ENCODE results near the gene FAM13B.

The FAM13B gene

GRCh38 chr5:137899493-137899892, 133.4 kb downstream of the FAM13B start:
- no peak for TF ChIP-seq CTCF (IDR thresholded peaks at IDR 0.05; ENCODE audit: low read depth, low read length, missing control alignments)
- no peak for DNase-seq (ENCODE audit: low read depth)
- H3K4me3 ChIP-seq (ENCODE audit: low read depth, low read length): no peak overlapping the region

- H3K4me3 ChIP-seq (ENCODE audit: low read depth, low read length): no peak overlapping the region
- no peak for TF ChIP-seq CTCF (IDR thresholded peaks at IDR 0.05; ENCODE audit: low read depth, low read length, missing control alignments)
- no peak for DNase-seq (ENCODE audit: low read depth)
Measured at GRCh38 chr5:137896560-137896959, 136.3 kb downstream of the FAM13B start.

GRCh38 chr5:137894586-137894985, 138.3 kb downstream of the FAM13B start:
- no peak for DNase-seq (ENCODE audit: low read depth)
- no peak overlapping the region for H3K4me3 ChIP-seq (ENCODE audit: low read depth, low read length)
- TF ChIP-seq CTCF (IDR thresholded peaks at IDR 0.05; ENCODE audit: low read depth, low read length, missing control alignments): no peak

GRCh38 chr5:137891849-137892248, 141.0 kb downstream of the FAM13B start:
- H3K4me3 ChIP-seq (ENCODE audit: low read depth, low read length): no peak overlapping the region
- DNase-seq (ENCODE audit: low read depth): no peak
- peak; percentile 16 for TF ChIP-seq CTCF (IDR thresholded peaks at IDR 0.05; ENCODE audit: low read depth, low read length, missing control alignments)

- H3K4me3 ChIP-seq (ENCODE audit: low read depth, low read length): no peak overlapping the region
- DNase-seq (ENCODE audit: low read depth): no peak
- TF ChIP-seq CTCF (IDR thresholded peaks at IDR 0.05; ENCODE audit: low read depth, low read length, missing control alignments): no peak
Measured at GRCh38 chr5:137890845-137891244, 142.0 kb downstream of the FAM13B start.

GRCh38 chr5:137888863-137889759, 143.8 kb downstream of the FAM13B start, which contains the start of gene PKD2L2:
TSS of gene PKD2L2 (plus strand) at chr5:137889457. CDS start at chr5:137889492, 35 bp downstream.
- peak; percentile 69 for DNase-seq (ENCODE audit: low read depth)

More at GRCh38 chr5:137888863-137889759, 143.8 kb downstream of the FAM13B start, which contains the start of gene PKD2L2:
- H3K4me3 ChIP-seq (ENCODE audit: low read depth, low read length): peak within 1 kb of the TSS; percentile 67
- TF ChIP-seq CTCF (IDR thresholded peaks at IDR 0.05; ENCODE audit: low read depth, low read length, missing control alignments): peak; percentile 26
